Immature natural killer cell (primary cell): Measurements from ENCODE around the gene AMHR2. TPM values are rescaled to one million over a fixed set of nuclear protein-coding genes. Genes with fewer than 3 reads are reported as not detected.
A peak's percentile ranks its signal among the peaks of the same experiment; 100 is the strongest.
"Not testable (repeated sequence)": the region's sequence is repeated elsewhere in the genome, so short reads cannot be mapped to it uniquely, and the experiment has no call there.

Source experiments
- DNase-seq, 3 donors: peaks; one replicate each; pipeline ENCODE4 v3.0.0; 2022; ENCODE audit warnings: mixed read lengths in 1 of 3
- H3K27ac Mint-ChIP-seq, 6 donors: one replicate each; pipeline ENCODE4 v1.8.0; 2020; ENCODE audit warnings: mixed read lengths in 6 of 6, mild to moderate bottlenecking in 5 of 6, inconsistent platforms in 4 of 6, moderate library complexity in 3 of 6
- H3K27me3 Mint-ChIP-seq, 3 donors: one replicate each; pipeline ENCODE4 v1.8.0; 2020 to 2021; ENCODE audit warnings: low read depth in 3 of 3, mild to moderate bottlenecking in 3 of 3, mixed read lengths in 3 of 3, moderate library complexity in 3 of 3, inconsistent platforms in 1 of 3
- H3K36me3 Mint-ChIP-seq, 3 donors: one replicate each; pipeline ENCODE4 v1.8.0; 2020; ENCODE audit warnings: mixed read lengths in 3 of 3, inconsistent platforms in 2 of 3, mild to moderate bottlenecking in 2 of 3
- H3K4me1 Mint-ChIP-seq, 2 donors: one replicate each; pipeline ENCODE4 v1.8.0; 2020; ENCODE audit warnings: inconsistent platforms in 2 of 2, mild to moderate bottlenecking in 2 of 2, mixed read lengths in 2 of 2, moderate library complexity in 1 of 2
- H3K4me3 Mint-ChIP-seq, 5 donors: one replicate each; pipeline ENCODE4 v1.8.0; 2020; ENCODE audit warnings: mild to moderate bottlenecking in 5 of 5, mixed read lengths in 5 of 5, inconsistent platforms in 3 of 5, moderate library complexity in 3 of 5
- H3K9me3 Mint-ChIP-seq, 6 donors: one replicate each; pipeline ENCODE4 v1.8.0; 2020; ENCODE audit warnings: mild to moderate bottlenecking in 6 of 6, mixed read lengths in 6 of 6, inconsistent platforms in 4 of 6, moderate library complexity in 3 of 6
- polyA plus RNA-seq, 3 donors: library from polyadenylated mRNA; unstranded; fragments of 300-500 nt; fragmentation: Illumina TruSeq; gene quantifications; one replicate each; pipeline ENCODE4 v1.2.3, GENCODE V29; 2021

The AMHR2 gene
- under 1 TPM in 1 of 3 donors, not detected in 2; 0.19 TPM for polyA plus RNA-seq

GRCh38 chr12:53423597-53423996 is at the start of gene AMHR2:
TSS of gene AMHR2 (plus strand) at chr12:53423855. CDS start at chr12:53423935, 80 bp downstream.
- Mint-ChIP-seq H3K9me3 (no peaks in the 10 kb centered on the region), H3K27ac (no peak within 1 kb of the TSS), H3K36me3 (no peaks in the 10 kb centered on the region), H3K27me3 (peaks cover 0 to 2% (median 0%) of the 10 kb centered on the region in 3 donors), H3K4me3 (no peak within 1 kb of the TSS), H3K4me1 (peaks cover 5 to 6% of the 10 kb centered on the region in 2 donors)
- no peak for DNase-seq

GRCh38 chr12:53374277-53374676 is 49.4 kb upstream of the AMHR2 start:
- DNase-seq, H3K36me3 Mint-ChIP-seq, H3K4me3 Mint-ChIP-seq, H3K9me3 Mint-ChIP-seq: not testable (repeated sequence)
- Mint-ChIP-seq H3K27ac (peak overlapping the region in 2 of 6 donors; percentile 36 to 65), H3K27me3 (peaks cover 2 to 11% (median 2%) of the 10 kb centered on the region in 3 donors), H3K4me1 (peaks cover 25 to 27% of the 10 kb centered on the region in 2 donors)

GRCh38 chr12:53376747-53377146 is 46.9 kb upstream of the AMHR2 start:
- no peak for DNase-seq
- Mint-ChIP-seq H3K9me3 (no peaks in the 10 kb centered on the region), H3K4me3 (peak overlapping the region in 1 of 5 donors; percentile 5), H3K4me1 (peaks cover 20 to 23% of the 10 kb centered on the region in 2 donors), H3K36me3 (no peaks in the 10 kb centered on the region), H3K27ac (peak overlapping the region in 1 of 6 donors; percentile 49), H3K27me3 (peaks cover 0 to 8% (median 2%) of the 10 kb centered on the region in 3 donors)

- Mint-ChIP-seq H3K27ac (no peak overlapping the region), H3K27me3 (peaks cover 0 to 5% (median 2%) of the 10 kb centered on the region in 3 donors), H3K4me1 (peaks cover 25 to 29% of the 10 kb centered on the region in 2 donors), H3K4me3 (no peak overlapping the region), H3K36me3 (peaks cover 0 to 5% (median 4%) of the 10 kb centered on the region in 3 donors), H3K9me3 (no peaks in the 10 kb centered on the region)
- no peak for DNase-seq
These were observed 45.4 kb upstream of the AMHR2 start for GRCh38 chr12:53378222-53378621.

- Mint-ChIP-seq H3K4me1 (peaks cover 31 to 32% of the 10 kb centered on the region in 2 donors), H3K27ac (no peak overlapping the region), H3K36me3 (peaks cover 6 to 10% (median 9%) of the 10 kb centered on the region in 3 donors), H3K9me3 (no peaks in the 10 kb centered on the region), H3K27me3 (peaks cover 0 to 5% (median 2%) of the 10 kb centered on the region in 3 donors), H3K4me3 (no peak overlapping the region)
- DNase-seq: no peak
These were observed 44.8 kb upstream of the AMHR2 start for GRCh38 chr12:53378724-53379388.

GRCh38 chr12:53379389-53380103 is 44.1 kb upstream of the AMHR2 start:
- DNase-seq: peak; percentile 99 to 100 (median 99)
- no peaks in the 10 kb centered on the region for H3K9me3 Mint-ChIP-seq
- H3K4me1 Mint-ChIP-seq: peaks cover 33 to 34% of the 10 kb centered on the region in 2 donors
- peaks cover 0 to 5% (median 2%) of the 10 kb centered on the region in 3 donors for H3K27me3 Mint-ChIP-seq
- H3K4me3 Mint-ChIP-seq: no peak overlapping the region
- no peak overlapping the region for H3K27ac Mint-ChIP-seq
- peaks cover 6 to 10% (median 9%) of the 10 kb centered on the region in 3 donors for H3K36me3 Mint-ChIP-seq

GRCh38 chr12:53380104-53380793 is 43.4 kb upstream of the AMHR2 start, which contains the start of gene SP1:
TSS of gene SP1 (plus strand) at chr12:53380176. CDS start at chr12:53380292, 116 bp downstream.
- H3K27ac Mint-ChIP-seq: peak within 1 kb of the TSS; percentile 80 to 94 (median 84)
- H3K27me3 Mint-ChIP-seq: peaks cover 0 to 5% (median 2%) of the 10 kb centered on the region in 3 donors
- H3K4me1 Mint-ChIP-seq: peaks cover 33 to 36% of the 10 kb centered on the region in 2 donors
- peak; percentile 84 to 91 (median 90) for DNase-seq
- H3K9me3 Mint-ChIP-seq: no peaks in the 10 kb centered on the region
- peaks cover 6 to 10% (median 9%) of the 10 kb centered on the region in 3 donors for H3K36me3 Mint-ChIP-seq
- peak within 1 kb of the TSS; percentile 82 to 91 (median 87) for H3K4me3 Mint-ChIP-seq

- H3K27ac Mint-ChIP-seq: peak overlapping the region; percentile 80 to 94 (median 84)
- peaks cover 36 to 41% of the 10 kb centered on the region in 2 donors for H3K4me1 Mint-ChIP-seq
- H3K36me3 Mint-ChIP-seq: peaks cover 6 to 10% (median 9%) of the 10 kb centered on the region in 3 donors
- H3K9me3 Mint-ChIP-seq: no peaks in the 10 kb centered on the region
- peak overlapping the region; percentile 82 to 91 (median 87) for H3K4me3 Mint-ChIP-seq
- DNase-seq: no peak
- H3K27me3 Mint-ChIP-seq: peaks cover 0 to 5% (median 2%) of the 10 kb centered on the region in 3 donors
These were observed 42.6 kb upstream of the AMHR2 start for GRCh38 chr12:53380794-53381730.

- H3K27me3 Mint-ChIP-seq: peaks cover 0 to 5% (median 2%) of the 10 kb centered on the region in 3 donors
- peak overlapping the region; percentile 82 to 91 (median 87) for H3K4me3 Mint-ChIP-seq
- no peaks in the 10 kb centered on the region for H3K9me3 Mint-ChIP-seq
- H3K27ac Mint-ChIP-seq: peak overlapping the region; percentile 80 to 93 (median 82)
- H3K4me1 Mint-ChIP-seq: peaks cover 45 to 50% of the 10 kb centered on the region in 2 donors
- peaks cover 6 to 10% (median 9%) of the 10 kb centered on the region in 3 donors for H3K36me3 Mint-ChIP-seq
- peak; percentile 44 to 61 (median 52) for DNase-seq
These were observed 41.7 kb upstream of the AMHR2 start for GRCh38 chr12:53381731-53382630.

GRCh38 chr12:53383258-53383657 is 40.4 kb upstream of the AMHR2 start:
- Mint-ChIP-seq H3K27me3 (peaks cover 0 to 5% (median 2%) of the 10 kb centered on the region in 3 donors), H3K36me3 (peaks cover 6 to 13% (median 9%) of the 10 kb centered on the region in 3 donors), H3K4me1 (peaks cover 58 to 61% of the 10 kb centered on the region in 2 donors), H3K4me3 (peak overlapping the region; percentile 33 to 67 (median 49)), H3K9me3 (no peaks in the 10 kb centered on the region), H3K27ac (peak overlapping the region in 3 of 6 donors; percentile 65 to 82 (median 71))
- DNase-seq: no peak

- Mint-ChIP-seq H3K36me3 (peaks cover 9 to 18% (median 10%) of the 10 kb centered on the region in 3 donors), H3K4me3 (peak overlapping the region; percentile 38 to 58 (median 56)), H3K27ac (peak overlapping the region in 3 of 6 donors; percentile 51 to 74 (median 54)), H3K4me1 (peaks cover 78 to 81% of the 10 kb centered on the region in 2 donors)
- not testable (repeated sequence) for DNase-seq, H3K9me3 Mint-ChIP-seq, H3K27me3 Mint-ChIP-seq
These were observed 37.3 kb upstream of the AMHR2 start for GRCh38 chr12:53386381-53386780.

- Mint-ChIP-seq H3K27me3 (no peaks in the 10 kb centered on the region), H3K36me3 (peaks cover 0 to 7% (median 4%) of the 10 kb centered on the region in 3 donors), H3K9me3 (no peaks in the 10 kb centered on the region), H3K4me1 (peaks cover 58 to 61% of the 10 kb centered on the region in 2 donors), H3K27ac (peak overlapping the region in 1 of 6 donors; percentile 23), H3K4me3 (peak overlapping the region in 3 of 5 donors; percentile 24 to 70 (median 55))
- no peak for DNase-seq
These were observed 34.7 kb upstream of the AMHR2 start for GRCh38 chr12:53388932-53389331.
